Left cardiac atrium (tissue), 4 donors: ENCODE results near the gene GARS1. TPM values are rescaled to one million over a fixed set of nuclear protein-coding genes. Genes with fewer than 3 reads are reported as not detected.
A peak's percentile ranks its signal among the peaks of the same experiment; 100 is the strongest.
"Not testable (repeated sequence)": the region's sequence is repeated elsewhere in the genome, so short reads cannot be mapped to it uniquely, and the experiment has no call there.

ENCODE experiments used
- ATAC-seq, 2 donors: fragments of 200-7000 bp; cut with Tn5 transposase; one replicate each; pipeline ENCODE4 v1.9.1; 2020; ENCODE audit warnings: mild to moderate bottlenecking in 2 of 2, moderate library complexity in 2 of 2
- DNase-seq: peaks from one replicate; pipeline ENCODE4 v3.0.0-alpha.2; 2020
- intact Hi-C, 2 donors: fragments of 100-400 bp; cut with DNase I; formaldehyde crosslinking; loops; one replicate each; pipeline versions ENCODE4 v1.14.1 to v1.15.1; 2022 to 2023
- total RNA-seq, 2 donors: library from RNA; stranded (reverse); fragmentation: NEBNext Ultra II Directional; extraction: Animal tissue kit (Norgen Biotek cat#: 25700); gene quantifications; one replicate each; pipeline ENCODE4 v1.2.1, GENCODE V29; 2021
- donor health status: DM: no; HTN: yes; CAD: no.
- donor health status: DM: no; HTN: yes; CAD: no; lungs with severe emphysema.
- donor health status: DM: yes; HTN: yes; CAD: no.
- donor health status: Dilated cardiomyopathy.

The GARS1 gene
- total RNA-seq, 2 donors from 2014 or later = 38.8 to 62.0 TPM

DNA sequence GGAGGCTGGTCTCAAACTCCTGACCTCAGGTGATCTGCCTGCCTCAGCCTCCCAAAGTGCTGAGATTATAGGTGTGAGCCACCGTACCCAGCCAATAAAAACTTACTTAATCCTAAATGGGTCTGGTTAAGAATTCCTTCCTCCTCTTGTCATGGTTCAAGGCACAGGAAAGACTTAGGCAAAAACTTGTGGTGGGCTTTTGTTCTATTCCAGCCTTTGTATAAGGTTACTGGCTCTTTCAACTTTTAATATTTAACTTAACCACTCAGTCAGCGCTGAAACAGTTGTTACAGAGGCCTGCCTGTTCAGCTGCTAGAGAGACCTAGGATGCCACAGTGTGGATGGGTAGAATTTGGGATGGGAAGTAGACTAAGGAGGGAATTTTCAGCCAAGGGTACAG is 28.1 kb upstream of the GARS1 start:
- intact Hi-C loops = loop anchor here (2.0 to 10.0 kb wide), 3 partner anchors 56 to 404 kb away; no protein-coding TSS in a partner anchor
- no peak for ATAC-seq
- no peak for DNase-seq

DNA sequence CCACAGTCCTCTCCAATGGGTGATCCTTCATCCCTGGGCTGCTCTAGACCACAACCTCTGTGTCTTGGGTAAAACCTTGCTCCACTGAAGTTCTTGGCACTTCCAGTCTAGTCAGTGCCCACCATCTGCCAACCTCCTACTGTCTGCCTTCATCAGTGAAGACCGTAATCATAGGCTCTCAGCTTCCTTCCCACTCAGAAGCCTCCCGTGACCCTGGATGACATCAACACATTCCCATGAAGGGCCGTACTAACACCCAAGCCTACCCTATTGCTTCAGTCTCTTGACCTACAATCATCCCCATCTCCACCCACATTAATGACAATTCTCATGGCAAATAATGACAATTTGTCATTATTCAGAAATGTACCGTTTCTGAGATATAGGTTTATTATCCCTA is 27.6 kb upstream of the GARS1 start:
- DNase-seq (no peak), ATAC-seq (no peak)
- intact Hi-C loops = loop anchor here (2.0 to 10.0 kb wide), 3 partner anchors 56 to 405 kb away; no protein-coding TSS in a partner anchor

DNA sequence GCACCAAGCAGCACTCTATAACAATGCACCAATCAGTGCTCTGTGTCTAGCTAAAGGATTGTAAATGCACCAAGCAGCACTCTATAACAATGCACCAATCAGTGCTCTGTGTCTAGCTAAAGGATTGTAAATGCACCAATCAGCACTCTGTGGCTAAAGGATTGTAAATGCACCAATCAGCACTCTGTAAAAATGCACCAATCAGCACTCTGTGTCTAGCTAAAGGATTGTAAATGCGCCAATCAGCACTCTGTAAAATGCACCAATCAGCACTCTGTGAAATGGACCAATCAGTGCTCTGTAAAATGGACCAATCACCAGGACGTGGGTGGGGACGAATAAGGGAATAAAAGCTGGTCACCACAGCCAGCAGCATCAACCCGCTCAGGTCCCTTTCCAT is 24.4 kb upstream of the GARS1 start:
- DNase-seq, intact Hi-C loops, ATAC-seq: not testable (repeated sequence)

DNA sequence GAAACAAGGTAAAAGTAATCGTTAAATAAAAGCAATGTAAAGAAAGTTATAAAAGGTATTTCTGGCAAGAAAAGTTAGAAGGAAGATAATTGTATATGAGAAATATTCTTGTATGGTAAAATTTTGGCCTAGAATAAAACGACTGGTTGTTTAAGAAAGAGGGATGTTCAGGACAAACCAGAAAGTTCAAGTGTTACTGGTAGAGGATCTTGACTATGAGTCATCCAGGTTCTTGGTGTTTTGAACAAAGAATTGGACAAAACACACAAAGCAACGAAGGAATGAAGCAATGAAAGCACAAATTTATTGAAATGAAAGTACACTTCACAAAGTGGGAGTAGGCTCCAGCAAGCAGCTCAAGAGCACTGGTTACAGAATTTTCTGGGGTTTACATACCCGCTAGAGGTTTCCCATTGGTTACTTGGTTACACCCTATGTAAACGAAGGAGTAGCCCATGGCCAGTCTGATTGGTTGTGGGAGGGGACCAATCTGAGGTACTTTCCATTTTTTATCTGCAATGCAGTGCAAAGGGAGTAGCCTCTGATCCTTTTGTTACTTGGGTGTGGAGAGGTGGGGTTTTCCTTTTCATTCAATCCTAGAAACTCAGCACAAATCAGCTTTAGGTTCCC is 22.4 kb upstream of the GARS1 start:
- ATAC-seq = no peak
- no peak for DNase-seq
- intact Hi-C loops = no loop called here

DNA sequence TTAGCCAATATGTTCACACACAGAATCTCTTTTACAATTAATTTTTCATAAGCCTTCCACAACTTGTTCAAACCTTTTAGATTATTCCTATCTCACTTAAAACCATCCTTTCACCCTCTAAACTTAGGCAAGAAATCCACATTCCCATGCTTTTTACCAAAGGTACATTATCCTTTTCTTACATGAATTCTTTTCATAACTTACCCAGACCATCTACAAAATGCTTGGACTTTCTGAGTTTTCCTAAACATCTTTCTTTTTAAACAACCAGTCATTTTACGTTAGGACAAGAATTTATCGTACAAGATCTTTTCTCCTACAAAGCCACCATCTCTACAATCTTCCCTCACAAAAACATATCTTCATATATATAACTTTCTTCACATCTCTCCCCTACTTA is 18.8 kb upstream of the GARS1 start:
- ATAC-seq = no peak
- intact Hi-C loops = no loop called here

DNA sequence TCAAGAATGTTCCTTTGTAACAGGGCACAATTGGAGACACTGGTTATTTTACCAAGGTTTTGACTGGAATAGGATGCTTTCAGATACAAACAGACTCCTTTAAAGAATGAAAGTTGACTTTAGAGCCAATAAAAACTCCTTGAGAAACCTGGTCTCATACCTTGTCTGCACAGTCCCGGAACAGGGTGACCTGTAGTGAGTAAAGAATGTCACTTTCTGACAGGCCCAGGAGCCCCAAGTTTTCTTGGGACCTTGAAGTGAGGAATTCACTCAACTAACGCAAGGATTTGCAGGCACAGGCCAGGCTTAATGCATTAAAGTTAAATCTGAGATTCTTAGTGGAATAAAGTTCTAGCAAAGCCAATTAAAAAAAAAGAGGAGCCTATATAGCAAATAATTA is 11.5 kb upstream of the GARS1 start:
- no peak for DNase-seq
- intact Hi-C loops = no loop called here
- ATAC-seq = no peak

More for the DNA sequence above, 18.8 kb upstream of the GARS1 start:
- no peak for DNase-seq

DNA sequence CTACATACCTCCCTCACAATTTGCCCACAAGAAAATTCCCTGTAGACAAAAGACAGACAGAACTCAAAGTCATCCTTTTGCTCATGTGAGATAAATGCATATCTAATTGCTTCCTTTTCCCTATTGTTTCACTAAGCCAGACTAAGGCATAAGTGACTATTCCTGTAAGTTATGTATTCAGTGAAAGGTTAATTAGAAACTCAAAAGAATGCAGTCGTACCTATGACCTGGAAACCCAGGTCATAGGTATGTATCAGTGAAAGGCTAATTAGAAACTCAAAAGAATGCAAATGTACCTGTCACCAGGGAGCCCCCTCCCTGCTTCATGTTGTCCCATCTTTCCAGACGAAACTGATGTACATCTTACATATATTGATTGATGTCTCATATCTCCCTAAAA is 10.3 kb upstream of the GARS1 start:
- intact Hi-C loops = no loop called here
- no peak for DNase-seq
- ATAC-seq = no peak

DNA sequence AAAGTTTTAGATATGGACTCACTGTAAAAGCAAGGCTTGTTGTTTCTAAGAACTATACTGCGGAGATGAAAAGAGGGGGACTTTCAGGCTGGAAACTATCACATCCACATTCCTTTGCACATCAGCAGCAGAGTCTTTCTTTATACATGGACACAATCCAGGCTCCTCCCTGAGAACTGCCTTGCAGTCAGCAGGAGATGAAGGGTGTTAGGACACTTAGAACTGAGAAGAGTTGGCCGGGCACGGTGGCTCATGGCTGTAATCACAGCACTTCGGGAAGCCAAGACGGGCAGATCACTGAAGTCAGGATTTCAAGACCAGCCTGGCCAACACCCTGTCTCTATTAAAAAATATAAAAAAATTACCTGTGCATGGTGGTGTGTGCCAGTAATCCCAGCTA is 9.7 kb upstream of the GARS1 start:
- intact Hi-C loops = no loop called here
- ATAC-seq = peak; percentile 53 to 74
- DNase-seq = no peak

DNA sequence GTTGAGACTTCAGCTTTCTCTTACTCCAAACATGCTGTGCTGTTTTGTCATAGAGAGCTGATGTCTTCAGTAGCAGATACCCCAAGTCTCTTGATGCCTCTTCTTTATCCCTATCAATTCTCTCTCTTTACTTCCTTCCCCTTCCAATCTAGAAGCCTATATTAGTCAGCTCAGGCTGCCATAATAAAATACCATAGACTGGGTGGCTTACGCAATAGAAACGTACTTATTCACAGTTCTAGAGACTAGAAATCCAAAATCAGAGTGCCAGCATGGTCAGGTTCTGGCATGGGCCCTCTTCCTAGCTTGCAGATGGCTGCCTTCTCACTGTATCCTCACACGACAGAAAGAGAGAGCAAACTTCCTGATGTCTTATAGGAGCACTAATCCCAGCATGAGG is 9.0 kb upstream of the GARS1 start:
- intact Hi-C loops = no loop called here
- DNase-seq = no peak
- no peak for ATAC-seq

DNA sequence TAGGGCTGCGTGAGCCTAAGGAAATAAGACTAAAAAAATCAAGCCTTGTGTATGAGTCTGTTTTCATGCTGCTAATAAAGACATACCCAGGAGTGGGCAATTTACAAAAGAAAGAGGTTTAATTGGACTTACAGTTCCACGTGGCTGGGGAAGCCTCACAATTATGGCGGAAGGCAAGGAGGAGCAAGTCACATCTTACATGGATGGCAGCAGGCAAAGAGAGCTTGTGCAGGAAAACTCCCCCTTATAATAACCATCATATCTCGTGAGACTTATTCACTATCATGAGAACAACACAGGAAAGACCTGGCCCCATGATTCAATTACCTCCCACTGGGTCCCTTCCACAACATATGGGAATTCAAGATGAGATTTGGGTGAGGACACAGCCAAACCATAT is 7.1 kb upstream of the GARS1 start:
- DNase-seq, intact Hi-C loops, ATAC-seq: not testable (repeated sequence)

DNA sequence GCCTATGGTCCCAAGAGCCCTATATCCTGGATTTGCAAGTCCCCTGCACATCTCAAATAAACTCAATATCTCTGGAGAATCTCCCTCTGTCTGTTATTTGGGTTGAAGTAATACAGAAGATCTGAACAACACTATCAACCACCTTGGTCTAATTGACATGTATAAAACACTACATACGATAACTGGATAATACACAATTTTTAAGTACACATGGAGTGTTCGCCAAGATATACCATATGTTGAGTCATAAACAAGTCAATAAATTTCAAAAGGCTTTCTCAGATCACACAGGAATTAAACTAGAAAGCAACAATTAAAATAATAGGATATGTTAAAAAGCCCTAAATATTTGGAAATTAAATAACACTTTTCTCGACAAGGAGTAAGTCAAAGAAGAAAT is 5.6 kb upstream of the GARS1 start:
- intact Hi-C loops = no loop called here
- ATAC-seq = no peak
- DNase-seq = no peak

DNA sequence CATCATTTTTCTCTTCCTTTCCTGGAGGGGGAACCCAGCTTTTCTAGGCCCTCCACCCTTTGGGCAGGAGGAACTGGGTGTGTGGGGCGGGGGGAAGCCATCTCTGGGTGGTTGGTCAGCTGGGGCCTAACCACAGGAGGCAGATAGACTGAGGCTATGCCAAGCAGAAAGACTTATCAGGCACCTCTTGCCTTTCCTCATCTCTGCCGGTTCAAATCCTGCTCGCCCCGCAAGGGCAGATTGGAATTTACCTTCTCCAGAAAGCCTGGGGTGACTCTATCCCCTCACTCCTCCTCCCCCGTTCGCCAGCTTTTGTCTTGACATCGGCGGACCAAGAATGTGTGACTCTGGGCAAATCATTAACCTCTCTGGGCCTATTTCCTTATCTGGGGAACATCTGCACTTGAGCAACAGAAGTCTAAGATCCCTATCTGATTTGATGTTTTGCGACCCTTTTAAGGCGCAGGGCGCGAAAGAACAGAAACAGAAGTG is 584 bp upstream of the GARS1 start:
- DNase-seq = peak; percentile 46
- peak; percentile 28 to 53 for ATAC-seq
- intact Hi-C loops = no loop called here

DNA sequence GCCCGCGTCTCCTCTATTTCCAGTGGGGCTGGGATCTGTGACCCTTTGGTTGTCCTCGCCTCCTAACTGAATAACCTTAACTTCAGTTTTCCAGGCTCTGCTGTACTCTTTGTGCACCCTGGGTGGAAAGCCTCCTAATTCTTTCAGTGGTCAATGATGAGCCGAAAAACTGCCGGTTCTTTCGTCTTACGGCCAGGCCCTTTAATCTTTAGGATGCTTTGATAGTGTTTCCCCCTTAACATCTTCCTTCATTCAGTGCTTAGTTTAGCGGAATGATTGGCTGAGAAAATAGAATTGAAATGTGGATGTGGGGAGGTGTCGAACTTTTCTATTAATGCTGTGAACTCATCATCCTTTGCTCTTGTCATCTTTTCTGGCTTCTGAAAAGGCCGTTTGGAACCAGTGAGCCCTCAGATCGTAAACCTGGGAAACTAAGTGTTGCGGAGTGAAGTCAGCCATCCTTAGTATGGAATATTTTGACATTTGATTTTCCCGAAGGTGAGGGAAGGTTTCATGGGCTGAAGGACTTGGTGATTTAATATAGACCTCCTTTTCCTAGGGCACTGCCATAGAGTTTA is 847 bp downstream of the GARS1 start:
- intact Hi-C loops = no loop called here
- ATAC-seq (no peak), DNase-seq (no peak)

DNA sequence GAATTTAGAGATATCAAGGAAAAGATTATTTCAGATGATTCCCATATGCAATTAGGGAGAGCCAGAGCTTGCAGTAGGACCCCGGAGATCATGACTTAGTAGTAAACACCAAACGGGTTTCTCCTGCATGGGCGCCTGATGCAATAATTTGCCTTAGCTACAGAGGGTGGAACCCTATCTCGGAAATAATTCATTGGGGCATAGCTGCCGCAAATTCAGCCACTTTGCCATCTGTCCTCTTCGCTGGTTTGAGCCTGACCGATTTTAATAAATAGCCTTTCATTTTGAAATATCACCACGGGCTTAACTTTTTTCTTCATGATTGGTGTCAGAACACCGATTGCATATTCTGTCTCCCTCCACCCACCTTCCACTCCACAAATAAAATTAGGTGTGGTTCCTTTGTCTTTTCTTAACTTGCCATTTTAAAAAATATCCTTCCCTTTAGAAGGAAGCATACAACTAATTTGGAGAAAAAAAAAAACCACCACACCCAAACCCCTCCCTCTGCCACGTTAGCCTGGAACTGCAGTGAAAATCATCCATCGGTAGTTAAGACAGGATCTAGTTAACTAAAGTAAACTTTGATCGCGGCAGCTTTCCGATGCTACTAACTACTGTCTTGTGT is 1.4 kb downstream of the GARS1 start:
- no peak for DNase-seq
- intact Hi-C loops = no loop called here
- no peak for ATAC-seq

DNA sequence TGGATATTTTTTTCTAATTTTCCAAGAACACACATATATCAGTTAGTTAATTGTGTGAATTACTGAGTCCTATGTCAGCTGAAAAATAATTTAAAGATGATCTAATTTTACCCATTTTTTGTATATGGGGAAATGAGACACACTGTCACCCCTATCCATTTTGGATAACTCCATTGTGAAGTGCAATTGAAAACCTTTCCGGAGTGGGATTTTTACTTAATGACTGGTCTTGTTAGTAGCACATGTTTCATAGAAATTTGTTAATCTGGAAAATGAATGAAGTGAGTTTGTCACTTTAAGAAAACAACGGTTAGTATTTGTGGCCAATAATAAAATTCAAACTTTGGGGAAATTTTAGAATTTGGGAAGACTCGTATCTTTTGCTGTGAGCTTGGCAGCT is 2.0 kb downstream of the GARS1 start:
- ATAC-seq = no peak
- intact Hi-C loops = no loop called here
- no peak for DNase-seq

DNA sequence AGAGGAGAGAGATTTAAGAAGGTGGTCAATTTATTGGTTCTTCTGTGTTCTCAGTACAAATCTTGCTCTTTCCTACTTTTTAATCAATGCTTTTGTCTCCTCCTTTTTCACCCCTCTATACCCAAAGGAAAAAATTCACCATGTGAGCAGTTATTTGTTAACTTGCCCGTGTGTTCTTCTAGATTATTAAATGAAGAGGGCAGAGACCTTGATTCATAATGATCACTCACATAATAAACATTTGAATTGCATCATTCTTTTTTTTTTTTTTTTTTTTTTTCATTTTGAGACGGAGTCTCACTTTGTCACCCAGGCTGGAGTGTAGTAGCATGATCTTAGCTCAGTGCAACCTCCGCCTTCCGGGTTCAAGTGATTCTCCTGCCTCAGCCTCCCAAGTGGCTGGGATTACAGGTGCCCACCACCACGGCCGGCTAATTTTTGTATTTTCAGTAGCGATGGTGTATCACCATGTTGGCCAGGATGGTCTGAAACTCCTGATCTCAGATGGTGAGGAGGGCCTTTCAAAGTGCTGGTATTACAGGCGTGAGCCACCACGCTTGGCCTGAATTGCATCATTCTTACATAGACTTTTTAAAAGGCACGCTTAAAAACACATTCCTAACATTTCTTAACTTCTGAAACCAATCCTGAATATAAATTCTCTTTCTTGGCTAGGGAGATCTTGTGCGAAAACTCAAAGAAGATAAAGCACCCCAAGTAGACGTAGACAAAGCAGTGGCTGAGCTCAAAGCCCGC is 3.6 kb downstream of the GARS1 start:
- ATAC-seq = no peak
- DNase-seq = no peak
- intact Hi-C loops = no loop called here

DNA sequence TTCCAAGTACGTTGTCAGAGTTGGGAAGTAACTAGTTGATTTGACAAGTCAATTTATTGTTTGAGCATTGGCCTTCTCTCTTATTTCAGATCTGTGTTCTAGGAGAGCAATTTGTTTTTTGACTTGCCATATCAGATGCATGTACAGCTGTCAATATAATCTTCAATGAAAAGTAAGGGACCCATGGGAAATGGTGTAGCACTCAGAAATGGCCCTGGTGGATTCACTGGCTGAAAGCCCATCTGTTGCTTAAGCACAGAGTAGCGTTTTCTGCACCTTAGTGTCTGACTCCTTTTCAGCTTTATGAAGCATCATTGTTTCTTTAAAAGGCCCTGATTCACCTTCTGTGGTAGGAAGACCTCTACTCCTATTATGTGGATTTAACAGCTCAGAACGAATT is 10.2 kb downstream of the GARS1 start:
- ATAC-seq (no peak), DNase-seq (no peak)
- intact Hi-C loops = no loop called here

DNA sequence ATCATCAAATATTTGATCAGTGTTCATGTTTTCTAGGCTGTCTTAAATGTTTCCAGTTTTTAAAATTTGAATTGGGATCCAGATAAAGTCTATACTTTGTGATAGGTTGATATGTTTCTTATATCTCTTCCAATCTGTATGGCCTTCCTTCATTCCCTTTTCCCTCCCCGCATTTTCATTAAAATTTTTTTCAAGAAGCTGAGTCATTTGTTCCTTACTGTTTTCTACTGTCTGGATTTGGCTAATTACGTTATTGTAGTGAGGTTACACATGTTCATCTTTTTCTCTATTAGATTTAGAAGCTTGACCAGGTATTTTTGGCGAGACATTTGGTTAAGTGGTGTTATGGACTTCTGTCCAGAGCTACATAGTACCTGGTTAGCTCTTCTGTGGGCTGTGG is 11.2 kb downstream of the GARS1 start:
- no peak for ATAC-seq
- DNase-seq = no peak
- intact Hi-C loops = no loop called here

DNA sequence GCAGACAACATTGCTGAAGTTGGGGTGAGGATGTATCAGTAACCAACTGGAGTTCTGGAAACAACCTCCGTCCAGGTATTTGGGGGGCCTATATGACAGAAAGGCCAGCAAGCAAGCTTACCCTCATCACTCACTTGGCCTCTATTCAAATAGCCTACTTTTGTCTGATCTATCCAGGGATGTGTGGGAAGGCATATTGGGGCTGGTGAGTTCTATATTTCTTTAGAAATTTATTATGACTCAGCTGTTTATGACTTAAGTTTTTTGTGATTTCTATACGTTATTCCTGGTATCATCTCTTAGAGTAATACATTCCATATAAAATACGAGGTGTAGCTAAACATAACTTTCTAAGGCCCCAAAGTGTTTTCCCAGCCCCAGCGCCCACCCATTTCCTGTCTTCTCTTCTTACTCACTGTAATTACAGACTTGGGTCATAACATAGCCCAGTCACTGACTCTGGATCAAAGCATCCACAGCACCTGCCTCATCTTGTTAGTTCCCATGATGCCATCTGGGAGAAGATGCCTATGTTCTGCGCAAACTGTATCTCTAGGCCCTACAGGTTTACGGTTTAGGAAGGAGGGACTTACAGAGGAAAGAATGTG is 18.1 kb downstream of the GARS1 start:
- intact Hi-C loops = no loop called here
- DNase-seq (no peak), ATAC-seq (no peak)
